Measurements from ENCODE around the gene PTPRM. TPM values are rescaled to one million over a fixed set of nuclear protein-coding genes. Genes with fewer than 3 reads are reported as not detected.

The PTPRM gene
- total and polyA plus RNA-seq, 9 donors = 45.6 to 82.0 (median 56.9) TPM

GRCh38 chr18:8107426-8107825 lies 540.3 kb downstream of the PTPRM start:
- intact Hi-C loops (cut with DNase I) = no loop called here
- H3K27ac ChIP-seq = no peak overlapping the region
- 73 to 93% (median 91%) methylated on average over 2 of the region's 2 CpGs for WGBS, 3 donors
- no peaks in the 10 kb centered on the region for H3K27me3 ChIP-seq
- H3K9me3 ChIP-seq = no peaks in the 10 kb centered on the region
- H3K4me3 ChIP-seq = no peak overlapping the region
- no peak for DNase-seq
- H3K36me3 ChIP-seq = no peaks in the 10 kb centered on the region
- no peak for TF ChIP-seq EP300 (IDR thresholded peaks at IDR 0.05)
- H3K4me1 ChIP-seq (ENCODE audit: insufficient read depth) = no peaks in the 10 kb centered on the region

GRCh38 chr18:8114480-8114879 lies 547.4 kb downstream of the PTPRM start:
- Histone ChIP-seq H3K27ac (no peak overlapping the region), H3K36me3 (no peaks in the 10 kb centered on the region), H3K9me3 (no peaks in the 10 kb centered on the region), H3K27me3 (no peaks in the 10 kb centered on the region), H3K4me1 (ENCODE audit: insufficient read depth) (no peaks in the 10 kb centered on the region), H3K4me3 (no peak overlapping the region)
- intact Hi-C loops (cut with DNase I) = no loop called here
- 84 to 90% (median 90%) methylated on average over 2 of the region's 2 CpGs for WGBS, 3 donors
- TF ChIP-seq EP300 (IDR thresholded peaks at IDR 0.05) = no peak
- TF ChIP-seq POLR2A (IDR thresholded peaks at IDR 0.05) = no peak
- no peak for TF ChIP-seq CTCF (IDR thresholded peaks at IDR 0.05)
- DNase-seq = no peak

- no peak overlapping the region for H3K27ac ChIP-seq
- DNase-seq = no peak
- no peaks in the 10 kb centered on the region for H3K36me3 ChIP-seq
- H3K27me3 ChIP-seq = no peaks in the 10 kb centered on the region
- no peak overlapping the region for H3K4me3 ChIP-seq
- TF ChIP-seq CTCF (IDR thresholded peaks at IDR 0.05) = no peak
- TF ChIP-seq EP300 (IDR thresholded peaks at IDR 0.05) = no peak
- TF ChIP-seq POLR2A (IDR thresholded peaks at IDR 0.05) = no peak
- intact Hi-C loops (cut with DNase I) = no loop called here
- no peaks in the 10 kb centered on the region for H3K9me3 ChIP-seq
- H3K4me1 ChIP-seq (ENCODE audit: insufficient read depth) = no peaks in the 10 kb centered on the region
- 88 to 89% (median 89%) methylated on average over 2 of the region's 2 CpGs for WGBS, 3 donors
Observed at GRCh38 chr18:8116341-8117005, 549.4 kb downstream of the PTPRM start.

GRCh38 chr18:8117006-8117371 lies 549.9 kb downstream of the PTPRM start:
- Histone ChIP-seq H3K27me3 (no peaks in the 10 kb centered on the region), H3K9me3 (no peaks in the 10 kb centered on the region), H3K4me1 (ENCODE audit: insufficient read depth) (no peaks in the 10 kb centered on the region), H3K27ac (no peak overlapping the region), H3K4me3 (no peak overlapping the region), H3K36me3 (no peaks in the 10 kb centered on the region)
- TF ChIP-seq POLR2A (IDR thresholded peaks at IDR 0.05) = no peak
- no peak for DNase-seq
- intact Hi-C loops (cut with DNase I) = no loop called here
- WGBS, 3 donors = 81 to 93% (median 88%) methylated on average over 2 of the region's 2 CpGs

GRCh38 chr18:8121101-8121500 lies 554.0 kb downstream of the PTPRM start:
- Histone ChIP-seq H3K4me1 (ENCODE audit: insufficient read depth) (no peaks in the 10 kb centered on the region), H3K36me3 (no peaks in the 10 kb centered on the region), H3K27ac (no peak overlapping the region), H3K9me3 (no peaks in the 10 kb centered on the region), H3K27me3 (no peaks in the 10 kb centered on the region), H3K4me3 (no peak overlapping the region)
- intact Hi-C loops (cut with DNase I) = no loop called here
- WGBS, 3 donors = 67 to 82% (median 73%) methylated on average over 1 of the region's 1 CpG
- no peak for DNase-seq
- no peak for TF ChIP-seq EP300 (IDR thresholded peaks at IDR 0.05)
- TF ChIP-seq POLR2A (IDR thresholded peaks at IDR 0.05) = no peak
- TF ChIP-seq CTCF (IDR thresholded peaks at IDR 0.05) = no peak

All from ovary (tissue), 9 donors.